AG04450 (cell line): ENCODE results near the gene ZNF227. TPM values are rescaled to one million over a fixed set of nuclear protein-coding genes. Genes with fewer than 3 reads are reported as not detected.
"Not testable (repeated sequence)": the region's sequence is repeated elsewhere in the genome, so short reads cannot be mapped to it uniquely, and the experiment has no call there.

ENCODE experiments used
- CTCF ChIA-PET: fragments of 300-600, 350-600 bp; formaldehyde crosslinking; extraction: SDS; loops from one replicate; lab custom pipeline; 2022; ENCODE audit warnings: antibody characterized with exemption, inconsistent platforms; lab: Charles Lee
- POLR2A ChIA-PET: fragments of 350-600 bp; formaldehyde crosslinking; extraction: SDS; loops from one replicate; lab custom pipeline; 2021; ENCODE audit warnings: antibody characterized with exemption, inconsistent platforms; lab: Yijun Ruan, JAX
- DNase-seq: peaks from one replicate; pipeline ENCODE4 v3.0.0-alpha.2; 2011; ENCODE audit warnings: low read depth, low spot score
- H3K27ac ChIP-seq: one replicate; pipeline ENCODE4 v1.5.1; 2012; ENCODE audit warnings: low read depth, low read length, control low read depth
- H3K27me3 ChIP-seq: one replicate; pipeline ENCODE4 v1.6.0; 2012; ENCODE audit warnings: low read length; ENCODE audit not compliant: control insufficient read depth, insufficient read depth
- H3K4me3 ChIP-seq: 2 replicates; pipeline ENCODE4 v1.5.1; 2011; ENCODE audit warnings: mild to moderate bottlenecking, low read depth, low read length, control low read depth
- H3K9me3 ChIP-seq: 2 replicates; pipeline ENCODE4 v1.5.1; 2012; ENCODE audit warnings: low read length; ENCODE audit not compliant: control insufficient read depth, insufficient read depth
- CTCF ChIP-seq: IDR thresholded peaks from 2 replicates; pipeline ENCODE4 v1.5.1; 2011; ENCODE audit warnings: low read depth, low read length, control low read depth, inconsistent platforms
- polyA plus RNA-seq: library from polyadenylated mRNA; depleted of rRNA; stranded (reverse); fragments of >200 nt; gene quantifications from 2 replicates; pipeline ENCODE4 v1.2.3, GENCODE V29; 2011

ZNF227 gene
- polyA plus RNA-seq, 1 experiment, result 11.8 TPM

GRCh38 chr19:44196772-44197171, 15.6 kb upstream of the ZNF227 start:
- DNase-seq, result no peak
- ChIA-PET POLR2A (no interaction called here), CTCF (no interaction called here)
- Histone ChIP-seq H3K27ac (no peak overlapping the region), H3K4me3 (no peak overlapping the region), H3K27me3 (no peaks in the 10 kb centered on the region), H3K9me3 (no peaks in the 10 kb centered on the region)
- no peak for TF ChIP-seq CTCF

DNA sequence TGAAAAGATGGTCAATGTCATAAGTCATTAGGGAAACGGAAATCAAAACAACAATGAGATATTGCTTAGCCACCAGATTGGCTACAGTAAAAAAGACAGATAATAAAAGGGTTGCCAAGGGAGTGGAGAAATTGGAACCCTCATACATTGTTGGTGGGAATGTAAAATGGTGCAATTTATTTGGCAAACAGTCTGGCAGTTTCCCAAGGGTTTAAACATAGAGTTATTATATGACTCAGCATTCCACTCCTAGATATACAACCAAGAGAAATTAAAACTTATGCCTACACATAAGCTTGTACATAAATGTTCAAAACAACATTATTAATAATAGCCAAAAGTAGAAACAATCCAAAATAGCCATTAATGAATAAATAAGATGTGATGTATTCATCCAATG, 9.9 kb upstream of the ZNF227 start:
- Histone ChIP-seq H3K9me3 (peaks cover 5% of the 10 kb centered on the region; the same call in 1 of the 2 replicates), H3K4me3 (no peak overlapping the region), H3K27ac (no peak overlapping the region), H3K27me3 (no peaks in the 10 kb centered on the region)
- TF ChIP-seq CTCF, result no peak
- POLR2A ChIA-PET, result no interaction called here
- CTCF ChIA-PET, result no interaction called here
- DNase-seq, result no peak

GRCh38 chr19:44202974-44203373, 9.4 kb upstream of the ZNF227 start:
- DNase-seq, result no peak
- ChIA-PET CTCF (no interaction called here), POLR2A (no interaction called here)
- TF ChIP-seq CTCF, result no peak
- H3K27ac ChIP-seq, result no peak overlapping the region
- no peak overlapping the region for H3K4me3 ChIP-seq
- no peaks in the 10 kb centered on the region for H3K27me3 ChIP-seq
- H3K9me3 ChIP-seq, result peaks cover 5% of the 10 kb centered on the region; the same call in 1 of the 2 replicates

DNA sequence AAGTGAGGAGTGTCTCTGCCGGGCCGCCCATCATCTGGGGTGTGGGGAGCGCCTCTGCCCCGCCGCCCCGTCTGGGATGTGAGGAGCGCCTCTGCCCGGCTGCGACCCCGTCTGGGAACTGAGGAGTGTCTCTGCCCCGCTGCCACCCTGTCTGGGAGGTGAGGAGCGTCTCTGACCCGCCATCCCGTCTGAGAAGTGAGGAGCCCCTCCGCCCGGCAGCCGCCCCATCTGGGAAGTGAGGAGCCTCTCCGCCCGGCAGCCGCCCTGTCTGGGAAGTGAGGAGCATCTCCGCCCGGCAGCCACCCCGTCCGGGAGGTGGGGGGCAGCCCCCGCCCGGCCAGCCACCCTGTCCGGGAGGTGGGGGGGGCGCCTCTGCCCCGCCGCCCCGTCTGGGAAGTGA, 8.5 kb upstream of the ZNF227 start:
- not testable (repeated sequence) for H3K4me3 ChIP-seq

GRCh38 chr19:44204772-44205171, 7.6 kb upstream of the ZNF227 start:
- ChIA-PET POLR2A (no interaction called here), CTCF (no interaction called here)
- Histone ChIP-seq H3K27ac (no peak overlapping the region), H3K4me3 (no peak overlapping the region), H3K9me3 (peaks cover 5% of the 10 kb centered on the region; the same call in 1 of the 2 replicates), H3K27me3 (no peaks in the 10 kb centered on the region)
- no peak for TF ChIP-seq CTCF
- DNase-seq, result no peak

More for the DNA sequence above, 8.5 kb upstream of the ZNF227 start:
- CTCF ChIA-PET, POLR2A ChIA-PET, H3K27me3 ChIP-seq, H3K27ac ChIP-seq, DNase-seq, H3K9me3 ChIP-seq: not testable (repeated sequence)
